ENCODE results near the gene ATF7. TPM values are rescaled to one million over a fixed set of nuclear protein-coding genes. Genes with fewer than 3 reads are reported as not detected.

The ATF7 gene
- total and polyA plus RNA-seq, 9 of the 15 experiments (the other 6 are each of a cell fraction or from before 2014, with no cell fraction given) = 10.6 to 30.4 (median 20.7) TPM

DNA sequence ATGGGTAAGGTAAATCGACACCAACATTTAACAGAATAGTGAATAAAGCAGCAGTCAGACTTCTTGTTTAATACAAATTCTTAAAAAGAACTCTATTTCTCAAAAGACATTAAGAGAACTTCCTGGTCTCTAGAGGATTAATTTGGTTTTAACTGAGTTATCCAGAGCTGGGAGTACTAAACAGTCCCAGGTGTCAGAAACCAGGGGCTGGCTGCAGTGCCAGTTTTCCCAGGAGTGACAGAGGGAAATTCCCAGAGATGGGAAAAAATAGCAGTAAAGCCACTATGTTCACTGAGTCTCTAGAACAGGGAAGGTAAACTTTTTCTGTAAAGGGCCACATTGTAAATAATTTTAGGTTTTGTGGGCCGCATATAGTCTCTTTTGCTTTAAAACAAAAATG, 40.9 kb upstream of the ATF7 start (continued):
- TF ChIP-seq HINFP (tag; conservative IDR thresholded peaks at IDR 0.05; ENCODE audit: low read depth) = no peak
- TF ChIP-seq, protein P1, sequence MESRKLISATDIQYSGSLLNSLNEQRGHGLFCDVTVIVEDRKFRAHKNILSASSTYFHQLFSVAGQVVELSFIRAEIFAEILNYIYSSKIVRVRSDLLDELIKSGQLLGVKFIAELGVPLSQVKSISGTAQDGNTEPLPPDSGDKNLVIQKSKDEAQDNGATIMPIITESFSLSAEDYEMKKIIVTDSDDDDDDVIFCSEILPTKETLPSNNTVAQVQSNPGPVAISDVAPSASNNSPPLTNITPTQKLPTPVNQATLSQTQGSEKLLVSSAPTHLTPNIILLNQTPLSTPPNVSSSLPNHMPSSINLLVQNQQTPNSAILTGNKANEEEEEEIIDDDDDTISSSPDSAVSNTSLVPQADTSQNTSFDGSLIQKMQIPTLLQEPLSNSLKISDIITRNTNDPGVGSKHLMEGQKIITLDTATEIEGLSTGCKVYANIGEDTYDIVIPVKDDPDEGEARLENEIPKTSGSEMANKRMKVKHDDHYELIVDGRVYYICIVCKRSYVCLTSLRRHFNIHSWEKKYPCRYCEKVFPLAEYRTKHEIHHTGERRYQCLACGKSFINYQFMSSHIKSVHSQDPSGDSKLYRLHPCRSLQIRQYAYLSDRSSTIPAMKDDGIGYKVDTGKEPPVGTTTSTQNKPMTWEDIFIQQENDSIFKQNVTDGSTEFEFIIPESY (CRISPR knock-in tag; IDR thresholded peaks at IDR 0.05) = no peak
- no peak for TF ChIP-seq MXD1 (CRISPR knock-in tag; IDR thresholded peaks at IDR 0.05; ENCODE audit: borderline replicate concordance, poor library complexity, severe bottlenecking)

DNA sequence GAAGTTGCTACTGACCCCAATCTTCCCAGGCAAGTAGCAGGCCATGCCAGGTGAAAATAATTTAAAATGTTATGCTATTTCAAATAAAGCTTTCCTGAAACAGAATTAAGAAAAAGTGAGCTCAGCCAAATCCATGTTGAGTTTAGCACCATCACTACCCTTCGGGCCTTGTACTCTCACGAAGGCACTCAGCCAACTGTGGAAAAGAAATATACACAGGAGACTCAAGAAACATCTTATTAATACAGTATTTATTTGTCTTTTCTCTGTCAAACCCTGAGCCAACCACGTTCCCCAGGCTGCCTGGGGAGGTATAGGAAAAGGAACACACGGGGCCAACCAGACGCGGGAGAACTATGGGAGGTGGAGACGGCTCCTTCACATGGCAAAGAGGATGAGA, 38.8 kb upstream of the ATF7 start:
- Histone ChIP-seq H3K4me3 (no peak overlapping the region), H2AFZ (ENCODE audit: low read depth, low read length) (no peak overlapping the region), H4K20me1 (replicated peaks; ENCODE audit: control insufficient read depth, insufficient read depth, low read length) (no peaks in the 10 kb centered on the region), H3K4me1 (replicated peaks in 1 of 2; ENCODE audit: control insufficient read depth in 2 of 2, insufficient read depth in 2 of 2, low read length in 2 of 2) (no peaks in the 10 kb centered on the region), H3K9me1 (ENCODE audit: control insufficient read depth, insufficient read depth, low read length) (no peaks in the 10 kb centered on the region), H3K4me2 (ENCODE audit: insufficient read depth, low read length) (no peak overlapping the region), H3K27ac (ENCODE audit: extremely low read depth, low read depth, low read length) (no peak overlapping the region), H3K9me3 (replicated peaks; ENCODE audit: control insufficient read depth, insufficient read depth, low read depth, low read length) (no peaks in the 10 kb centered on the region), H3K36me3 (ENCODE audit: control insufficient read depth, insufficient read depth, low read length) (peaks cover 64% of the 10 kb centered on the region), H3K9ac (ENCODE audit: insufficient read depth in 1 of 2, low read depth in 2 of 2, low read length in 2 of 2) (no peak overlapping the region), H3K79me2 (ENCODE audit: control insufficient read depth, insufficient read depth, low read length) (0 out of 3 replicates have a peak, but pooled peaks cover 6% of the 10 kb centered on the region), H3K27me3 (ENCODE audit: control insufficient read depth in 2 of 2, insufficient read depth in 2 of 2, low read length in 2 of 2) (no peaks in the 10 kb centered on the region)
- BruUV-seq (replicated peaks) = no TSS peak
- ATAC-seq (no peak), DNase-seq (ENCODE audit: extremely low read depth in 1 of 4, low spot score in 3 of 4) (no peak), FAIRE-seq (no peak)
- in situ Hi-C loops (cut with MboI) = no loop called here
- CTCF ChIA-PET (ENCODE audit: low intra/inter-chr PET ratio) = no interaction called here
- POLR2A ChIA-PET = interaction anchor here (0.6 to 2.0 kb wide), 3 partner anchors 8 to 13 kb away, joined by 3 to 8 read pairs (median 3); partner anchors contain the start of gene ATP5MC2
- intact Hi-C loops (cut with micrococcal nuclease) = no loop called here
- 0 out of 2 replicates have a peak, but pooled peaks have one; percentile 19 for TF ChIP-seq RBFOX2 (IDR thresholded peaks at IDR 0.05; ENCODE audit: low read depth, low read length)
- TF ChIP-seq FOXM1 (IDR thresholded peaks at IDR 0.05; ENCODE audit: low read depth) = no peak
- TF ChIP-seq FOXM1 (CRISPR knock-in tag; IDR thresholded peaks at IDR 0.05; ENCODE audit: low read depth) = no peak
- TF ChIP-seq, protein P2, sequence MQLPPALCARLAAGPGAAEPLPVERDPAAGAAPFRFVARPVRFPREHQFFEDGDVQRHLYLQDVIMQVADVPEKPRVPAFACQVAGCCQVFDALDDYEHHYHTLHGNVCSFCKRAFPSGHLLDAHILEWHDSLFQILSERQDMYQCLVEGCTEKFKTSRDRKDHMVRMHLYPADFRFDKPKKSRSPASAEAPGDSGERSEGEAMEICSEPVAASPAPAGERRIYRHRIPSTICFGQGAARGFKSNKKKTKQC (CRISPR knock-in tag; IDR thresholded peaks at IDR 0.05) = no peak
- TF ChIP-seq ZBTB1 (CRISPR knock-in tag; IDR thresholded peaks at IDR 0.05; ENCODE audit: borderline replicate concordance, low read depth) = no peak
- WGBS (ENCODE audit: insufficient coverage, low coverage, missing lambda C conversion rate) = 89% methylated on average over 7 of the region's 7 CpGs

Data from K562 (cell line).